Central memory CD8-positive, alpha-beta T cell (primary cell): ENCODE data around the gene FKBP6.

ENCODE experiments used
- ATAC-seq: fragments of 150-1000 bp; cut with Tn5 transposase; replicated peaks from 2 replicates; pipeline ENCODE4 v1.10.0; 2022; ENCODE audit warnings: mild to moderate bottlenecking, moderate FRiP score, moderate number of reproducible peaks; ENCODE audit not compliant: poor library complexity, severe bottlenecking; ENCODE audit errors: extremely low read depth
- DNase-seq, 2 donors: peaks; one replicate each; pipeline ENCODE4 v3.0.0; 2021; ENCODE audit warnings: low spot score in 2 of 2
- H3K27ac Mint-ChIP-seq: one replicate; pipeline ENCODE4 v1.8.0; 2022; ENCODE audit warnings: low read depth, mild to moderate bottlenecking, moderate library complexity, mixed read lengths
- H3K27me3 Mint-ChIP-seq: one replicate; pipeline ENCODE4 v1.8.0; 2022; ENCODE audit warnings: mixed read lengths
- H3K36me3 Mint-ChIP-seq: one replicate; pipeline ENCODE4 v1.8.0; 2022; ENCODE audit warnings: mild to moderate bottlenecking, moderate library complexity, mixed read lengths; ENCODE audit not compliant: insufficient read depth
- H3K4me1 Mint-ChIP-seq: one replicate; pipeline ENCODE4 v1.8.0; 2022; ENCODE audit warnings: mixed read lengths
- H3K4me3 Mint-ChIP-seq: one replicate; pipeline ENCODE4 v1.8.0; 2022; ENCODE audit warnings: mild to moderate bottlenecking, moderate library complexity, mixed read lengths
- H3K9me3 Mint-ChIP-seq: one replicate; pipeline ENCODE4 v1.8.0; 2022; ENCODE audit warnings: mixed read lengths

Gene FKBP6

GRCh38 chr7:73329861-73330581 is 2.1 kb downstream of the FKBP6 start:
- H3K27ac Mint-ChIP-seq, result no peak overlapping the region
- no peaks in the 10 kb centered on the region for H3K4me1 Mint-ChIP-seq
- H3K4me3 Mint-ChIP-seq, result no peak overlapping the region
- H3K9me3 Mint-ChIP-seq, result no peaks in the 10 kb centered on the region
- peaks cover 26% of the 10 kb centered on the region for H3K27me3 Mint-ChIP-seq
- no peak for ATAC-seq
- no peak for DNase-seq
- H3K36me3 Mint-ChIP-seq, result no peaks in the 10 kb centered on the region

DNA sequence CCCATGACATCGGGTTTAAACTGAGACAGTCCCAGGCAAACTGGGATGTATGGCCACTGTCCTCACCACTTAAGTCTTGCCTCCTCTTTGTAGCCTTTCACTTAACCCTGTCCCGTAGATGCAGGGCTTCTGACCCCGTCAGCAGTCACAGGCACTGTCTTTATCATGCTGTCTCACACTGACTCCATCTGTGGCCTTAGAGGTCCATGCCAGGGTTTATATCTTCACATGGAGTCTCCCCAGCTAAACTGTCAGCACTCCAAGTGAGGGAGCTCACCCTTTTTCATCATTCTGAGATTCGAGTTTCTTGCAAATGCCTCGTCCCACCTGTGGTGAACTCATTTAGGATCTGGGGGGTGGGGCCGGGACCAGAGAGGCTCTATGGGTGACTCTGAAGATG is 2.8 kb downstream of the FKBP6 start:
- DNase-seq (no peak), ATAC-seq (no peak)
- no peaks in the 10 kb centered on the region for H3K4me1 Mint-ChIP-seq
- H3K27ac Mint-ChIP-seq, result no peak overlapping the region
- peaks cover 26% of the 10 kb centered on the region for H3K27me3 Mint-ChIP-seq
- H3K9me3 Mint-ChIP-seq, result no peaks in the 10 kb centered on the region
- H3K4me3 Mint-ChIP-seq, result no peak overlapping the region
- no peaks in the 10 kb centered on the region for H3K36me3 Mint-ChIP-seq

DNA sequence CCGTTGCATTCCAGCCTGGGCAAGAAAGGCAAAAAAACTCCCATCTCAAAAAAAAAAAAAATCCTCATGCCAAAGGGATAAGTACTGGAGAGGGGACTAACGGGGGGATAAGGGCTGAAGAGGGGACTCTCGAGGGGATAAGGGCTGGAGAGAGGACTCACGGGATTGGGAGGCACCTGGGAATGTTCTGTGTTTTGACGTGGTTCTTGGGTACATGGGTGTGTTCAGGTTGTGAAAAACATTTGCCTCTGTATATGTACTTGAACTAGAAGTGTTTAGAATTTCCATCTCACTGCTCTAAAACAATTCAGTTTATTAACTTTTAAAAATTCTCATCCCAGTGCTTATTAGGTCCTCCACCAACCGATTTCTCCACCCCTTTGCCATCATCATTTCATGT is 4.5 kb downstream of the FKBP6 start:
- no peak for ATAC-seq
- Mint-ChIP-seq H3K36me3 (no peaks in the 10 kb centered on the region), H3K27me3 (peaks cover 26% of the 10 kb centered on the region), H3K4me1 (no peaks in the 10 kb centered on the region), H3K27ac (no peak overlapping the region), H3K4me3 (no peak overlapping the region), H3K9me3 (no peaks in the 10 kb centered on the region)
- no peak for DNase-seq

- H3K27ac Mint-ChIP-seq, result no peak overlapping the region
- H3K36me3 Mint-ChIP-seq, result peaks cover 2% of the 10 kb centered on the region
- H3K4me3 Mint-ChIP-seq, result no peak overlapping the region
- no peaks in the 10 kb centered on the region for H3K9me3 Mint-ChIP-seq
- H3K27me3 Mint-ChIP-seq, result peaks cover 13% of the 10 kb centered on the region
- H3K4me1 Mint-ChIP-seq, result no peaks in the 10 kb centered on the region
- ATAC-seq (no peak), DNase-seq (no peak)
These were observed 10.4 kb downstream of the FKBP6 start for GRCh38 chr7:73338321-73338720.

- Mint-ChIP-seq H3K9me3 (no peaks in the 10 kb centered on the region), H3K27me3 (peaks cover 25% of the 10 kb centered on the region), H3K36me3 (peaks cover 2% of the 10 kb centered on the region), H3K4me3 (no peak overlapping the region), H3K27ac (no peak overlapping the region), H3K4me1 (no peaks in the 10 kb centered on the region)
- DNase-seq, result no peak
- no peak for ATAC-seq
These were observed 12.6 kb downstream of the FKBP6 start for GRCh38 chr7:73340514-73340913.

DNA sequence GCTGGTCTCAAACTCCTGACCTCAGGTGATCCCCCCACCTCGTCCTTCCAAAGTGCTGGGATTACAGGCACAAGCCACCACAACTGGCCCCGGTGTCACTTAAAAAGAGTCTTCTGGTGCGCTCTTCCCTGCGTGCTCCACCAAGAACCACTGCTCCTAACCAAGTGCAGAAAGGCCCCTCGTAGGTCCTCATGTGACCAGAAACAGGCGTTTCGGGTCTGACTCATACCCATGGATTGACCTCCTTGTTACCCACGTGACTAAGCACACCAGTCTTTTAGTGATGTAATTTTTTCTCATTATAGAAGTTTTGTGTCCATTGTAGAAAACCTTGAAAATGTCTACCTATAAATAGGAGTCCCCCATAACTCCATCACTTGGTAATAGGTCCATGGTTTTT is 13.9 kb downstream of the FKBP6 start:
- Mint-ChIP-seq H3K9me3 (no peaks in the 10 kb centered on the region), H3K4me1 (no peaks in the 10 kb centered on the region), H3K27ac (no peak overlapping the region), H3K27me3 (peaks cover 38% of the 10 kb centered on the region), H3K36me3 (peaks cover 2% of the 10 kb centered on the region), H3K4me3 (no peak overlapping the region)
- ATAC-seq, result no peak
- no peak for DNase-seq

DNA sequence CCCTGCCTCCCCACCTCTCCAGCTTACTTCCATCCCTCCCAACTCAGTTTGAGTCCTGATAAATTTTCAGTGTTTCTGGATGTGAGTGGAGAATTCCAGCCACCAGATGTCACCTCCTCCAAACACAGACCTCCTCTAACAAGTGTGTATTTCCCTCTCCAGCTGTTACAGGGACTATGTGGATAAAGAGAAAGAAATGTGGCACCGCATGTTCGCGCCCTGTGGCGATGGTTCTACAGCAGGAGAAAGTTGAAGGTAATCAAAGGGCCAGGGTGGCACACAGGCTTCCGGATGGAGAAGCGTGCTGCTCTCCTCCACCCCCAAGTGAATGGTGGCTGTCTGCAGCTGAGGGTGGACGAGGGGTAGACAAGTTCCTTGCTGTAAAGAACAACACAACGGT is 14.7 kb downstream of the FKBP6 start:
- ATAC-seq (no peak), DNase-seq (no peak)
- no peaks in the 10 kb centered on the region for H3K9me3 Mint-ChIP-seq
- peaks cover 2% of the 10 kb centered on the region for H3K36me3 Mint-ChIP-seq
- H3K27me3 Mint-ChIP-seq, result peaks cover 41% of the 10 kb centered on the region
- H3K4me1 Mint-ChIP-seq, result no peaks in the 10 kb centered on the region
- no peak overlapping the region for H3K4me3 Mint-ChIP-seq
- H3K27ac Mint-ChIP-seq, result no peak overlapping the region

GRCh38 chr7:73343671-73344380 is 15.9 kb downstream of the FKBP6 start:
- peaks cover 2% of the 10 kb centered on the region for H3K36me3 Mint-ChIP-seq
- H3K4me1 Mint-ChIP-seq, result no peaks in the 10 kb centered on the region
- peaks cover 51% of the 10 kb centered on the region for H3K27me3 Mint-ChIP-seq
- H3K9me3 Mint-ChIP-seq, result no peaks in the 10 kb centered on the region
- DNase-seq (no peak), ATAC-seq (no peak)
- no peak overlapping the region for H3K27ac Mint-ChIP-seq
- no peak overlapping the region for H3K4me3 Mint-ChIP-seq

- Mint-ChIP-seq H3K27ac (no peak overlapping the region), H3K4me1 (no peaks in the 10 kb centered on the region), H3K9me3 (no peaks in the 10 kb centered on the region), H3K36me3 (peaks cover 2% of the 10 kb centered on the region), H3K4me3 (no peak overlapping the region), H3K27me3 (peaks cover 51% of the 10 kb centered on the region)
- ATAC-seq, result no peak
- no peak for DNase-seq
These were observed 17.6 kb downstream of the FKBP6 start for GRCh38 chr7:73345538-73345937.

GRCh38 chr7:73345951-73346350 is 18.0 kb downstream of the FKBP6 start:
- Mint-ChIP-seq H3K9me3 (no peaks in the 10 kb centered on the region), H3K4me3 (no peak overlapping the region), H3K4me1 (no peaks in the 10 kb centered on the region), H3K27me3 (peaks cover 51% of the 10 kb centered on the region), H3K27ac (no peak overlapping the region), H3K36me3 (peaks cover 2% of the 10 kb centered on the region)
- ATAC-seq (no peak), DNase-seq (no peak)

GRCh38 chr7:73349763-73350162 is 21.8 kb downstream of the FKBP6 start:
- no peak overlapping the region for H3K27ac Mint-ChIP-seq
- peaks cover 29% of the 10 kb centered on the region for H3K27me3 Mint-ChIP-seq
- peaks cover 6% of the 10 kb centered on the region for H3K9me3 Mint-ChIP-seq
- H3K36me3 Mint-ChIP-seq, result peaks cover 1% of the 10 kb centered on the region
- H3K4me1 Mint-ChIP-seq, result no peaks in the 10 kb centered on the region
- ATAC-seq, result no peak
- H3K4me3 Mint-ChIP-seq, result no peak overlapping the region
- no peak for DNase-seq

GRCh38 chr7:73350306-73351068 is 22.5 kb downstream of the FKBP6 start:
- H3K4me3 Mint-ChIP-seq, result no peak overlapping the region
- ATAC-seq (no peak), DNase-seq (no peak)
- H3K27me3 Mint-ChIP-seq, result peaks cover 27% of the 10 kb centered on the region
- peaks cover 1% of the 10 kb centered on the region for H3K36me3 Mint-ChIP-seq
- H3K27ac Mint-ChIP-seq, result no peak overlapping the region
- H3K9me3 Mint-ChIP-seq, result peaks cover 6% of the 10 kb centered on the region
- H3K4me1 Mint-ChIP-seq, result no peaks in the 10 kb centered on the region
